ENCODE measurements around the gene SNX21.
"Not testable (repeated sequence)": the region's sequence is repeated elsewhere in the genome, so short reads cannot be mapped to it uniquely, and the experiment has no call there.

Gene SNX21

GRCh38 chr20:45822857-45823256 lies 10.7 kb upstream of the SNX21 start:
- DNase-seq (ENCODE audit: low read depth in 2 of 2): no peak

DNA sequence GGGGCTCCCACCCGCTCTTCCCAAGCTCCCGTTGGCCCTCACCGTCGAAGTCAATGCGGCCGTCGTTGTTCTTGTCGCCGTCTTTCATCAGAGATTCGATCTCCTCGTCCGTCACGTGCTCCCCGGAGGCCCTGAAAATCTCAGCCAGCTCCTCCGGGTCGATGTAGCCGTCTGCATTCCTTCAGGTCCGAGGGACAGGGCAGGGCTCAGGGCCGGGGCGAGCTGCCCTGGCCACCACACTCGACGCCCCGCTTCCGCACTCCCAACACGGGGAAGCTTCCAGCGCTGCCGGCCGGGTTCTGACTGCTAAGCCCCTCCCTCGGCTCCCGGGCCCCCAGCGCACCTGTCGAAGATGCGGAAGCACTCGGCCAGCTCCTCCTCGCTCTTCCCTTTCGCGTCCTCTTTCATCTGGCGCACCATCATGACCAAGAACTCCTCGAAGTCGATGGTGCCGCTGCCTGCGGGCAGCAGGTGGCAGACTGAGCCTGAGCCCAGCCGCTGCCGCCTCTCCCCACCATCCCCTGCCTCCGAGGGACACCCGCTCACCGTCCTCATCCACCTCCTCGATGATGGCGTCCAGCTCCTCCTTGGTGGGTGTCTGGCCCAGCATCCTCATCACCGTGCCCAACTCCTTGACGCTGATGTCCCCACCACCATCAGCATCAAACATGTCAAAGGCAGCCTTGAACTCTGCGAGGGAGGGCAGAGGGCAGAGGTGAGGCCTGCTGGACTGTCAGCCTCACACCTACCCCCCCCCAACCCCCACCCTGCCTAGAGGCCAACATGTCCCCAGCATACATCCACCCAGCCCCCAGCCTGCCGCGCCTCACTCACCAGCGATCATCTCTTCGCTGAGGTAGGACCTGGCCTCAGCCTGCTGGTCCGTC lies 9.4 kb upstream of the SNX21 start:
- no peak for DNase-seq (ENCODE audit: low read depth in 2 of 2)

- no peak for DNase-seq (ENCODE audit: low read depth in 2 of 2)
Observed at GRCh38 chr20:45826381-45827019, 7.1 kb upstream of the SNX21 start.

DNA sequence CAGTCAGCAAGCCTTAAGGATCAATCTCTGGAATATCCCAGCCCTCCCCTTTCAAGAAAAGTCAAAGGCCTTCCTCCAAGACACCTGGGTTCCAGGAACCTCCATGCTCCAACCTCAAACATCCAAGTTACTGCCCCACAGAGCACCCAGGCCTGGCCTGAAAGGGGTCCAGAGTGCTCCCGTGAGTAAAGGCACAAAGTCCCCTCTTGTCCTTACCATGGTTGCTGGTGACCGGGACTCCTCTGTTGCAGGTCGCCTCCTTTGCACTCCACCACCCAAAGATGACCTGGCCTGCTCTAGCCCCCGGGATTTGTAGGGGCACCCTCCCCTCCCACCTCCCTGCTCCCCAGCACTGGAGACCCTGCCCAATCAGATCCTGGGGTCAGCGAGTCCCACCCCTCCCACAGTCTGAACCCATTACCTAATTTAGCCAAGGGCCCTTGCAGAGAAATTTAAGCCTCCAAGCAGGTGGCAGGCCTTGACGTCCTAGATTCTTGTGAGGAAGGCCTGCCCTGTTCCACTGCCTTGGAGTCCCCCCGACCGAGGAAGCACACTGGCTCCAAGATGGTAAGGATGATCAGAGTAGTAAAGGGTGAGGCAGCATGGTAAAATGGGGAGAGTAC lies 6.5 kb upstream of the SNX21 start, which contains the start of gene TNNC2:
TSS of gene TNNC2 (minus strand) at position 283 of the 623 bp plus-strand sequence. CDS start at position 219, 64 bp downstream.
- DNase-seq (ENCODE audit: low read depth in 2 of 2): no peak

DNA sequence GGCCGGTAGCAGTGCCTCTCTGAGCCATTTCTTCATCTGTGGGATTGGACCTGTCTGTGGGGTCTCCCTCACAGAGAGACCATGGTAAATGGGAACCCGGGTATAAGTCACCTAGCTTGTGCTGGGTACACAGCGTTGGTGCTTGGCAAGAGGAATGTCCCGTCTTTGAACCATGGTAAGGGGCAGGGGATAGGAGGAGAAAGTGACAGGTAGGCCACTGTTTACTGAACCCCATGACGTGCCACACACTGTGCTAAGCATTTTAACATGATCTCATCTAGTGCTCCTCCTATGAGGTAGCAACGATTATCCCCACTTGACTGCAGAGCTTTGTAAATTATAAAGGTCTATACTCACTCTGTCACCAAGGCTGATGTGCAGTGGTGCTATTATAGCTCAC lies 5.9 kb upstream of the SNX21 start:
- no peak for DNase-seq (ENCODE audit: low read depth in 2 of 2)

GRCh38 chr20:45828589-45828988 lies 5.0 kb upstream of the SNX21 start:
- no peak for DNase-seq (ENCODE audit: low read depth in 2 of 2)

- not testable (repeated sequence) for DNase-seq (ENCODE audit: low read depth in 2 of 2)
Observed at GRCh38 chr20:45829673-45830106, 3.9 kb upstream of the SNX21 start.

- DNase-seq (ENCODE audit: low read depth in 2 of 2): no peak
Observed at GRCh38 chr20:45832619-45833018, 980 bp upstream of the SNX21 start.

DNA sequence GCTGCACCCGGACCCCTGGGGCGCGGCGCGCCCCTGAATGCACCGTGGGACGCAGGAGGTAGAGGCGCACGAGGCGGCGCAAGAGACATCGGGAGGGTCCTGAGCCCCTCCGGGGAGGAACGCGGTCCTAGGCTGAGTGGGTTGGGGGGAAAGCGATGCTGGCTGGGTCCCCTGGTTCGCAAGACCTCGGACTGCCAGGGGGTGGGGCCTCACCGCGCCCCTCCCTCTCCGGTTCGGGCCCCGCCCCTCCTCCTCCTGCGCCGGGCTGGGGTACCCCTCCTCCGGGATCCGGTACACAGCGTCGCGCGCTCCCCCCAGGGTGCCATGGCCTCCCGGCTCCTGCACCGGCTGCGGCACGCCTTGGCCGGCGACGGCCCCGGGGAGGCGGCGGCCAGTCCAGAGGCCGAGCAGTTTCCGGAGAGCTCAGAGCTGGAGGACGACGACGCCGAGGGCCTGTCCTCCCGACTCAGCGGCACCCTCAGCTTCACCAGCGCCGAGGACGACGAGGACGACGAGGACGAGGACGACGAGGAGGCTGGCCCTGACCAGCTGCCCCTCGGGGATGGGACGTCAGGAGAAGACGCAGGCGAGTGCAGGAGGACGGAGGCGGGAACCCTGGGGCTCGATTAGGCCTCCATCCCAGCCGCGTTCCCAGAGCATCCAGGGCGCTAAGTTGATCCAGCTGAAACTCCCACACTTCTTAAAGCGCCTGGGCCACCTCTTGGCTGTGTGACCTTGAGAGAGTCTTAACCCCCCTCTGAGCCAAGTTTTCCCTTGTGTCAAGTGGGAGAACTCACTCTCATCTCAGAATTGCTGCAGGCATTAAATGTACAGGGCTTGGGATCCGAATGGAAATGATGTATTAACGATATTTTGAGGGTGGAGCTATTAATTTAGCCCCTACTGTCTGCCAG lies 541 bp downstream of the SNX21 start:
- peak; percentile 29 to 38 for DNase-seq (ENCODE audit: low read depth in 2 of 2)

DNA sequence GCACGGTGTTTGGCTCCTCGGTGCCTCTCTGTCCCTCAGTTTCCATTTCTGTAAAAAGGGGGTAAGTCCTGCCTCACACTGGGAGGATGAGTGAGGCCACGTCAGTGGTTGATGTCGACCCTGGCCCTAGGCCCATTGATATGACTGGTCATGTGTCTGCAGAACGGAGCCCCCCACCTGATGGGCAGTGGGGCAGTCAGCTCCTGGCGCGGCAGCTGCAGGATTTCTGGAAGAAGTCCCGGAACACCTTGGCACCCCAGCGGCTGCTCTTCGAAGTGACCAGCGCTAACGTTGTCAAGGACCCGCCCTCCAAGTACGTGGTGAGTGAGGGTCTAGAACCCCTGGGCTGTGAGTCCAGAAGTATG lies 1.2 kb downstream of the SNX21 start:
- DNase-seq (ENCODE audit: low read depth in 2 of 2): no peak

DNA sequence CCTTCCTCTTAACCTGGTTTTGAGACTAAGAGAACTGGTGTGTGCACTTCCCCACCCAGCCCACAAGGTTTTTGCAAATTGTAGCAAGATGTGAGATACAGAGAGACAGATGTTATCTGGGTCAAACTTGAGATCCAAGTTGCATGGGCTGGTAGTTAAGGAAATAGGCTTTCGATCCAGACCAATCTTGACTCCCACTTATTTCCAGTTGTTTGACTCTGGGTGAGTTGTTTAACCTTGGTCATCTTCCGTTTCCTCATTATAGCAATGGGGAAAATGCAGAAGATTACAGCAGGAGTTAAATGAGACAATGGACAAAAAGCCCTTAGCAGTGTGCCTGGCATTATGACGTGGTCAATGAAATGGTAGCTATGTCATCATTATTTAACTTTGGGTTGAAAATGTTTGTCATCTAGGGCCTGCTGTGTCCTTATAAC lies 1.7 kb downstream of the SNX21 start:
- DNase-seq (ENCODE audit: low read depth in 2 of 2): no peak

GRCh38 chr20:45835825-45836224 lies 2.2 kb downstream of the SNX21 start:
- no peak for DNase-seq (ENCODE audit: low read depth in 2 of 2)

GRCh38 chr20:45836841-45837240 lies 3.2 kb downstream of the SNX21 start:
- DNase-seq (ENCODE audit: low read depth in 2 of 2): no peak

- DNase-seq (ENCODE audit: low read depth in 2 of 2): no peak
Observed at GRCh38 chr20:45840700-45841198, 7.2 kb downstream of the SNX21 start.

DNA sequence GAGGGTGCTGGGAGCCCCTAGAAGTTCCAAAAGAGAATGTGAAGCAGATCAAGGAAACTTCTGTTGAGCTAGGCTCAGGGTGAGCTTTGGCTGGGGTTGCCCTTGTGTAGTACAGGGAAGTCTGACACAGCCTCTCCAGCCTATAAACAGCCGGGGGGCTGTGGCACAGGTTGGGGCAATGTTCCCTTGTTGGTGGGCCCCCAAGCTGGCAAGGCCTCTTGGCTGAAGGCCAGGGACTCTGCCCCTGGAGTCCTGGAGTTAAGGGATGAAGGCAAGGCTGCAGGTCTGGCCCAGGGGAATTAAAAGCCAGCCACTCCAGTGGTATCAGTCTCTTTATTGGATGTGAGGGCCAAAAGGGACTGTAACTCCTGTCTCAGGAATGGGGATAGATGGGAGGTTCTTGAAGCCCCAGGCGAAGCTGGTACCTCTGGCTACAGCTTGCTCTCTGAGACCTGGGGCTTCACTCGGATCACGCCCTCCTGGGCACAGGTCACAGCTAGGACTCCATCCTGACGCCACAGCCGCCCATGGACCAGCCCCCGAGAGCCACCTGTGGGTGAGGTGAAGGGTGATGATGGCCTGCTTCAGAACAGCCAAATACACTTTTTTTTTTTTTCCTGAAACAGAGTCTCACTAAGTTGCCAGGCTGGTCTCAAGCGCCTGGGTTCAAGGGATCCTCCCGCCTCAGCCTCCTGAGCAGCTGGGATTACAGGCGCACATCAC lies 8.0 kb downstream of the SNX21 start:
- no peak for DNase-seq (ENCODE audit: low read depth in 2 of 2)

DNA sequence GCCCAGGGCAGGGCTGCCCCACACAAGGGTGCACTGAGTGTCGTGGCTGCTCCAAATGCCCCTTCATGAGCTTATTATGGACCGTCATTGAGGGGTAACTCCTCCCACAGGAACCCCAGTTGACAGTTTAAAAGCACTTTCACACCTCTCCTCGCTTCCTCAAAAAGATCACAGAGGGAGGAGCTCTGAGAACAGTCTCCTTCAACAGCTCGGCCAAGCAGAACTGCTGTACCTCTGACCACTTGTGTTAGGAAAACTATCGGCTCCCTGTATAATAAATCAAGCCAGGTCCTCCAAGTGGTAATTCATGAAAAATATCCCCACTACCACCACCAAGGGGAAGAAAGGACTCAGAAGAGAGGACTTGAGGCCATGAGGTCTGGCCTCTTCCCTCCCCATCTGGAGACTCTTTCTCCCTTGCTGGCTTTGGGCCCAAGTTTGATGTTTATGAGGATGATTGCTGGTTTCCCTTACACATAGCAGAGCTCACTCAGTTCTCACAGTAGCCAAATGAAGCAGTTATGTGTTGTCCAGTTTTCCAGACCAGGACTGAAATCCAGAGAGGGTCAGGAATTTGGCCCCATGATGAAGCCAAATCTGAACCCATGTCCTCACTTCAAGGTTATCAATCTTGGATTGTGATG lies 8.7 kb downstream of the SNX21 start:
- DNase-seq (ENCODE audit: low read depth in 2 of 2): no peak

- no peak for DNase-seq (ENCODE audit: low read depth in 2 of 2)
Observed at GRCh38 chr20:45843506-45843905, 9.9 kb downstream of the SNX21 start.

GRCh38 chr20:45845452-45845851 lies 11.9 kb downstream of the SNX21 start:
- no peak for DNase-seq (ENCODE audit: low read depth in 2 of 2)

- DNase-seq (ENCODE audit: low read depth in 2 of 2): no peak
Observed at GRCh38 chr20:45848421-45848820, 14.8 kb downstream of the SNX21 start.

DNA sequence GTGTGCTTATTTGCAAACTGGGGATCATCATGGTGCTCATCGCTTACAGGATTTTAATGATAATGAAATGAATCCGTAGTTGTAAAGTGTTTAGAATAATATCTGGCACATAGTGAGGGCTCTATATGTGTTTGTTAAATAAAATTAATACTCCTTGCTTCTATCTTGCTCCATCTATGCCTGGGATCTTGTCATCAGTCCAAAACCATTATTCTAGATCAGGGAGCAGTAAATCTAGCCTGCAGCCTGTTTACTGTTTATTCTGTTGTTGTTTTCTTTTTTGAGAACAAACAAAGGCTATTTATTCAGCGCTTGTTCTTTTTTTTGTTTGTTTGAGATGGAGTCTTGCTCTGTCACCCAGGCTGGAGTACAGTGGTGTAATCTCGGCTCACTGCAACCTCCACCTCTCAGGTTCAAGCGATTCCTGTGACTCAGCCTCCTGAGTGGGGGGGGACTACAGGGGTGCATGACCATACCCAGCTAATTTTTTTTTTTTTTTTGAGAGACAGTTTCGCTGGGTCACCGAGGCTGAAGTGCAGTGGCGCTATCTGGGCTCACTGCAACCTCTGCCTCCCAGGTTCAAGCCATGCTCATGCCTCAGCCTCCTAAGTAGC lies 15.5 kb downstream of the SNX21 start:
- no peak for DNase-seq (ENCODE audit: low read depth in 2 of 2)
